HG03354 (cell line): Measurements from ENCODE around the gene TNKS2.
"Not testable (repeated sequence)": the region's sequence is repeated elsewhere in the genome, so short reads cannot be mapped to it uniquely, and the experiment has no call there.

ENCODE experiments used
- ATAC-seq: cut with Tn5 transposase; IDR thresholded peaks from one replicate; pipeline ENCODE4 v1.9.1; 2021; ENCODE audit warnings: mild to moderate bottlenecking; ENCODE audit not compliant: unreplicated experiment, poor library complexity, severe bottlenecking

TNKS2 gene

GRCh38 chr10:91797874-91798648 is at the start of gene TNKS2:
Gene TNKS2, plus strand, starts transcription at chr10:91798426. Its CDS starts 265 bp downstream, at chr10:91798691.
- peak; percentile 80 for ATAC-seq

GRCh38 chr10:91749592-91749991 is 48.6 kb upstream of the TNKS2 start:
- not testable (repeated sequence) for ATAC-seq

- no peak for ATAC-seq
Measured at GRCh38 chr10:91756286-91756685, 41.9 kb upstream of the TNKS2 start.

- ATAC-seq: no peak
Measured at GRCh38 chr10:91758303-91759146, 39.7 kb upstream of the TNKS2 start.

GRCh38 chr10:91759581-91759986 is 38.6 kb upstream of the TNKS2 start:
- no peak for ATAC-seq

GRCh38 chr10:91761721-91762120 is 36.5 kb upstream of the TNKS2 start:
- ATAC-seq: no peak

GRCh38 chr10:91762878-91763277 is 35.3 kb upstream of the TNKS2 start:
- ATAC-seq: no peak

GRCh38 chr10:91766676-91767075 is 31.6 kb upstream of the TNKS2 start:
- no peak for ATAC-seq

- no peak for ATAC-seq
Measured at GRCh38 chr10:91768123-91768522, 30.1 kb upstream of the TNKS2 start.

GRCh38 chr10:91771907-91772306 is 26.3 kb upstream of the TNKS2 start:
- no peak for ATAC-seq

GRCh38 chr10:91772461-91772860 is 25.8 kb upstream of the TNKS2 start:
- ATAC-seq: no peak

GRCh38 chr10:91772869-91773268 is 25.4 kb upstream of the TNKS2 start:
- no peak for ATAC-seq

- no peak for ATAC-seq
Measured at GRCh38 chr10:91774571-91774970, 23.7 kb upstream of the TNKS2 start.

- no peak for ATAC-seq
Measured at GRCh38 chr10:91775731-91776130, 22.5 kb upstream of the TNKS2 start.

- no peak for ATAC-seq
Measured at GRCh38 chr10:91776266-91776665, 22.0 kb upstream of the TNKS2 start.

- ATAC-seq: no peak
Measured at GRCh38 chr10:91778485-91778884, 19.7 kb upstream of the TNKS2 start.

GRCh38 chr10:91779011-91779605 is 19.1 kb upstream of the TNKS2 start:
- no peak for ATAC-seq

- ATAC-seq: no peak
Measured at GRCh38 chr10:91782539-91782938, 15.7 kb upstream of the TNKS2 start.

- ATAC-seq: no peak
Measured at GRCh38 chr10:91785830-91786229, 12.4 kb upstream of the TNKS2 start.

- ATAC-seq: no peak
Measured at GRCh38 chr10:91787258-91787657, 11.0 kb upstream of the TNKS2 start.

- ATAC-seq: no peak
Measured at GRCh38 chr10:91787810-91788209, 10.4 kb upstream of the TNKS2 start.
